Left ventricle myocardium inferior (tissue), 1 donor: ENCODE measurements around the gene OR2J3. TPM values are rescaled to one million over a fixed set of nuclear protein-coding genes. Genes with fewer than 3 reads are reported as not detected.
"Not testable (repeated sequence)": the region's sequence is repeated elsewhere in the genome, so short reads cannot be mapped to it uniquely, and the experiment has no call there.

Source experiments
- DNase-seq: peaks from one replicate; pipeline ENCODE4 v3.0.0-alpha.2; 2020
- H3K27ac ChIP-seq: fragments of 200-600 bp; replicated peaks from 2 replicates; pipeline ENCODE4 v1.8.0; 2021
- H3K27me3 ChIP-seq: fragments of 200-600 bp; 2 replicates; pipeline ENCODE4 v1.8.0; 2021; ENCODE audit warnings: low read depth
- H3K36me3 ChIP-seq: fragments of 200-600 bp; 2 replicates; pipeline ENCODE4 v1.8.0; 2021
- H3K4me1 ChIP-seq: fragments of 200-600 bp; 2 replicates; pipeline ENCODE4 v1.8.0; 2021
- H3K4me3 ChIP-seq: fragments of 200-600 bp; 2 replicates; pipeline ENCODE4 v1.8.0; 2021; ENCODE audit warnings: mild to moderate bottlenecking, moderate library complexity
- H3K9me3 ChIP-seq: fragments of 200-600 bp; replicated peaks from 2 replicates; pipeline ENCODE4 v1.8.0; 2021
- CTCF ChIP-seq: fragments of 200-600 bp; IDR thresholded peaks from 2 replicates; pipeline ENCODE4 v1.8.0; 2021; ENCODE audit warnings: antibody characterized with exemption, mild to moderate bottlenecking, borderline replicate concordance
- intact Hi-C: fragments of 100-400 bp; cut with micrococcal nuclease; formaldehyde crosslinking; loops from one replicate; pipeline ENCODE4 v1.11.0; 2022
- total RNA-seq: library from RNA; stranded (reverse); fragmentation: NEBNext Ultra II Directional; extraction: Animal tissue kit (Norgen Biotek cat#: 25700); gene quantifications from one replicate; pipeline ENCODE4 v1.2.1, GENCODE V29; 2021
- donor health status: DM: no; HTN: yes; CAD: no; lungs with severe emphysema.

The OR2J3 gene
- total RNA-seq, 1 donor from 2014 or later = not detected

GRCh38 chr6:29142309-29142708, 34.5 kb downstream of the OR2J3 start:
- Histone ChIP-seq H3K9me3 (peaks cover 18% of the 10 kb centered on the region), H3K36me3 (no peaks in the 10 kb centered on the region), H3K4me3 (no peak overlapping the region), H3K27me3 (no peaks in the 10 kb centered on the region), H3K4me1 (no peaks in the 10 kb centered on the region), H3K27ac (no peak overlapping the region)
- intact Hi-C loops = no loop called here
- no peak for DNase-seq
- TF ChIP-seq CTCF = no peak

- H3K4me1 ChIP-seq = no peaks in the 10 kb centered on the region
- no peaks in the 10 kb centered on the region for H3K36me3 ChIP-seq
- no peak for TF ChIP-seq CTCF
- peaks cover 46% of the 10 kb centered on the region for H3K9me3 ChIP-seq
- intact Hi-C loops = no loop called here
- H3K27me3 ChIP-seq = no peaks in the 10 kb centered on the region
- DNase-seq = no peak
- no peak overlapping the region for H3K27ac ChIP-seq
- no peak overlapping the region for H3K4me3 ChIP-seq
These were observed 38.3 kb downstream of the OR2J3 start for GRCh38 chr6:29146179-29146578.

- H3K9me3 ChIP-seq = peaks cover 46% of the 10 kb centered on the region
- intact Hi-C loops = no loop called here
- H3K36me3 ChIP-seq = no peaks in the 10 kb centered on the region
- no peak for DNase-seq
- TF ChIP-seq CTCF = no peak
- H3K27me3 ChIP-seq = no peaks in the 10 kb centered on the region
- H3K4me1 ChIP-seq = no peaks in the 10 kb centered on the region
- H3K27ac ChIP-seq = no peak overlapping the region
- H3K4me3 ChIP-seq = no peak overlapping the region
These were observed 39.2 kb downstream of the OR2J3 start for GRCh38 chr6:29147074-29147473.

GRCh38 chr6:29149444-29149843, 41.6 kb downstream of the OR2J3 start:
- H3K27me3 ChIP-seq, H3K36me3 ChIP-seq, H3K4me3 ChIP-seq, DNase-seq, H3K4me1 ChIP-seq, intact Hi-C loops, H3K27ac ChIP-seq: not testable (repeated sequence)
- H3K9me3 ChIP-seq = peaks cover 28% of the 10 kb centered on the region

- H3K36me3 ChIP-seq = no peaks in the 10 kb centered on the region
- no peak for DNase-seq
- intact Hi-C loops = no loop called here
- H3K4me1 ChIP-seq = no peaks in the 10 kb centered on the region
- TF ChIP-seq CTCF = no peak
- no peak overlapping the region for H3K4me3 ChIP-seq
- no peak overlapping the region for H3K27ac ChIP-seq
- peaks cover 34% of the 10 kb centered on the region for H3K9me3 ChIP-seq
- no peaks in the 10 kb centered on the region for H3K27me3 ChIP-seq
These were observed 45.2 kb downstream of the OR2J3 start for GRCh38 chr6:29153083-29153482.

- intact Hi-C loops = not testable (repeated sequence)
These were observed 47.3 kb downstream of the OR2J3 start for GRCh38 chr6:29155182-29155581.

GRCh38 chr6:29159922-29160321, 52.1 kb downstream of the OR2J3 start:
- DNase-seq = not testable (repeated sequence)

More at GRCh38 chr6:29155182-29155581, 47.3 kb downstream of the OR2J3 start:
- DNase-seq, H3K36me3 ChIP-seq, H3K4me1 ChIP-seq, H3K4me3 ChIP-seq, H3K27me3 ChIP-seq, H3K27ac ChIP-seq: not testable (repeated sequence)
- peaks cover 13% of the 10 kb centered on the region for H3K9me3 ChIP-seq

More at GRCh38 chr6:29159922-29160321, 52.1 kb downstream of the OR2J3 start:
- H3K27me3 ChIP-seq, H3K27ac ChIP-seq, intact Hi-C loops, H3K9me3 ChIP-seq, H3K4me1 ChIP-seq, H3K4me3 ChIP-seq, H3K36me3 ChIP-seq: not testable (repeated sequence)

Other genes with a start within 250 kb of the OR2J3 start
- 17.8 TPM for gene TRIM27, start 184.1 kb upstream of the OR2J3 start, total RNA-seq
- gene ZNF311, start 102.7 kb upstream of the OR2J3 start, total RNA-seq = 0.36 TPM
- gene OR2W1, start 62.9 kb upstream of the OR2J3 start, total RNA-seq = not detected
- not detected for gene OR2B3, start 20.7 kb upstream of the OR2J3 start, total RNA-seq
- not detected for gene OR2J1, start 8.6 kb upstream of the OR2J3 start, total RNA-seq
- gene OR2J2, start 62.8 kb downstream of the OR2J3 start, total RNA-seq = not detected
- gene OR14J1, start 193.6 kb downstream of the OR2J3 start, total RNA-seq = not detected